Measurements from ENCODE around the gene NR2C1. TPM values are rescaled to one million over a fixed set of nuclear protein-coding genes. Genes with fewer than 3 reads are reported as not detected.

NR2C1 gene
- total RNA-seq (10 to 100 TPM; 29.3 to 41.4 (median 38.2) TPM), polyA plus RNA-seq (10 to 100 TPM; 20.2 to 42.2 TPM)
- long read RNA-seq, donor 1, full-length matches to known transcripts: 18 of 49 reads
- long read RNA-seq, donor 1, partial matches to known transcripts: 6 of 49 reads
- long read RNA-seq, donor 1, other reads (novel, unspliced or antisense): 25 of 49 reads
- long read RNA-seq, donor 2, full-length matches to known transcripts: 12 of 12 reads
- long read RNA-seq, donor 2, partial matches to known transcripts: 0 of 12 reads
- long read RNA-seq, donor 2, other reads (novel, unspliced or antisense): 0 of 12 reads
- long read RNA-seq, donor 3, full-length matches to known transcripts: 6 of 18 reads
- long read RNA-seq, donor 3, partial matches to known transcripts: 1 of 18 reads
- long read RNA-seq, donor 3, other reads (novel, unspliced or antisense): 11 of 18 reads

DNA sequence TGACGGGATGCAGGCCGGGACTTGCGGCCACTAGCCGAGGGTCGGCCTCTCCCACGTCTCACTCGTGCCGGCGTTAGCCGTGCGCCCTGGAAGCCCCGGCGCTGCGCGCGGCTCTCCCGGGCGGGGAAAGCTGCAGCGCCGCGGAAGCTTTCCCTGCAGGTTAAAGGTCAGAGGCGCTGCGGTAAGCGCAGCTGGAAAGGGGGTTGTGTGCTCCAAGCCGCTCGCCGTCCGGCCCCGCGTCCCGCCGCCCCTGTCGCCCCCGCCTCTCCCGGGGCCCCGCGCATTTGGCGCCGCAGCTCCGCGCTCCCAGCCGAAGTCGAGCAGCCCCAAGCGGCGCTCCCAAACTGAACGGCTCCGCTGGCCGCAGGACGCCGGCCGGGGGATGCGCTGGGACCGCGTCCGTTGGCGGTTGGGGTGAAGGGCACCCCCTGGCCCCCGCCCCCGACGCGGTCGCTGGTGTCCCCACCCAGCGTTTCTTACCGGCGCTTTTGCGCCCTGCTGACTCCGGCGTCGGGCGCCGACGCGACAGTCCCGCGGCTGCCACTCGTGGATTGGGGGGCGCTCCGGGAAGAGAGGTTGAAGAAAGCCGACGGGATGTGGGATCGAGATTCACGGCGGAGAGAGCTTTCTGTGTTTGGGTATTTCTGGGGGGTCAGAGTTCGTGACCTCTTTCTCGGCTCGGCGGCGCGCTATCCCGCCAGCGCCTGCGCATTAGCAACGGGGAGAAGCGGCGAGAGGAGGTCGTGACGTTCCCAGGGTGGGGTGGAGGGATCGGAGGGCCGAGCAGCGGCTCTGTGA is at the start of gene NR2C1:
NR2C1 (minus strand) TSS at position 719 of the 798 bp plus-strand sequence. CDS start 6,234 bp downstream, outside the sequence.
- no peak for TF ChIP-seq EP300 (IDR thresholded peaks at IDR 0.05)
- TF ChIP-seq CTCF (IDR thresholded peaks at IDR 0.05): peak in 1 of 3 donors; percentile 86
- TF ChIP-seq POLR2A (IDR thresholded peaks at IDR 0.05): peak; percentile 22
- WGBS, 3 donors: 0 to 1% (median 0%) methylated on average over 63 to 99 of the region's 99 CpGs

DNA sequence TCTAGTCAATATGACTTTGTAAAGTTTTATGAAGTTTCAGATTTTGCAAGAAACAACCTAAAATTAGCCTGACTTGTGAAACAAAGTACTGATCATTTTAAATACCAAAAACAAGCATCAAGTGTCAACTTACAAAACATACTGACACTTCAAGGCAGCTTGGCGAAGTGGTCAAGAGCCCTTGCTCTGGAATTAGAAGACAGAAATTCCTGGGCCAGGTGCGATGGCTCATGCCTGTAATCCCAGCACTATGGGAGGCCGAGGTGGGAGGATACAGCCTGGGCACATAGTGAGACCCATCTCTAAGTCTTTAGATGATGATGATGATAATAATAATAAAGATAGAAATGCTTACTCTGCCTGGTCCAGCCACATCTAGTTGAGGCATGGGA is 45.4 kb upstream of the NR2C1 start:
- Histone ChIP-seq H3K4me3 (no peak overlapping the region), H3K9me3 (no peaks in the 10 kb centered on the region), H3K4me1 (ENCODE audit: insufficient read depth) (peaks cover 6% of the 10 kb centered on the region), H3K36me3 (no peaks in the 10 kb centered on the region), H3K27me3 (no peaks in the 10 kb centered on the region), H3K27ac (no peak overlapping the region)
- intact Hi-C loops (cut with DNase I): loop anchor here (5.0 to 10.0 kb wide), 5 partner anchors 99 to 419 kb away; partner anchors contain the start of genes FGD6 (in 2 of the 4) and VEZT (in 2 of the 4)
- no peak for DNase-seq
- TF ChIP-seq EP300 (IDR thresholded peaks at IDR 0.05) (no peak), POLR2A (IDR thresholded peaks at IDR 0.05) (no peak), CTCF (IDR thresholded peaks at IDR 0.05) (no peak)
- 79 to 82% (median 81%) methylated on average over 3 of the region's 3 CpGs for WGBS, 3 donors

More for the DNA sequence above, at the start of gene NR2C1:
- Histone ChIP-seq H3K27me3 (no peaks in the 10 kb centered on the region), H3K4me1 (ENCODE audit: insufficient read depth) (peaks cover 10% of the 10 kb centered on the region), H3K9me3 (no peaks in the 10 kb centered on the region), H3K27ac (peak within 1 kb of the TSS; percentile 90 to 96), H3K36me3 (no peaks in the 10 kb centered on the region), H3K4me3 (peak within 1 kb of the TSS; percentile 78)
- peak; percentile 92 to 95 (median 94) for DNase-seq
- intact Hi-C loops (cut with DNase I): no loop called here

DNA sequence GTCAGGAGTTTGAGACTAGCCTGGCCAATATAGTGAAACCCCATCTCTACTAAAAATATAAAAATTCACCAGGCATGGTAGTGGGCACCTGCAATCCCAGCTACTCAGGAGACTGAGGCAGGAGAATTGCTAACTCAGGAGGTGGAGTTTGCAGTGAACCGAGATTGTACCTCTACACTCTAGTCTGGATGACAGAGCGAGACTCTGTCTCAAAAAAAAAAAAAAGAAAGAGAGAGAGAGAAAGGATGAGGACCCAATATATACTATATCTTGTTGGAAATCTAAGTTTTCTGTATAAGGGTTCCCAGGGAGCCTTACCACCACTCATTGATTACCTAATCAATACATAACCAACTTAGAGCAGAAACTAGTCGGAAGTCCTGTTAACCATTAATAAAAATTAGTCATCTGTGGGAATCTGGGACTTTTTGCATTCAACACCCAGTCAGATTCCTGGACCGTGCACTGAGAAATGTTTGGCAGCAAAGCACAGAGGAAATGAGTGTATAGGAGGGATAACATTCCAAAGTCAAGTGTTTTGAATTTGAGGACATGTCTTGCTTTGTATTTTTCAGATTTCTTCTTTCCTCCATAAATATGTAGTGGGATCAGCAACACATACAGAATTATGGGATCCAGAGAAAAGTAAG is 44.8 kb upstream of the NR2C1 start:
- H3K36me3 ChIP-seq: no peaks in the 10 kb centered on the region
- H3K9me3 ChIP-seq: no peaks in the 10 kb centered on the region
- H3K27ac ChIP-seq: no peak overlapping the region
- intact Hi-C loops (cut with DNase I): loop anchor here (5.0 to 10.0 kb wide), 5 partner anchors 99 to 419 kb away; partner anchors contain the start of genes FGD6 (in 2 of the 4) and VEZT (in 2 of the 4)
- TF ChIP-seq POLR2A (IDR thresholded peaks at IDR 0.05) (no peak), CTCF (IDR thresholded peaks at IDR 0.05) (no peak), EP300 (IDR thresholded peaks at IDR 0.05) (no peak)
- DNase-seq: no peak
- 46 to 54% (median 50%) methylated on average over 4 of the region's 4 CpGs for WGBS, 3 donors
- H3K4me1 ChIP-seq (ENCODE audit: insufficient read depth): peaks cover 6% of the 10 kb centered on the region
- no peaks in the 10 kb centered on the region for H3K27me3 ChIP-seq
- no peak overlapping the region for H3K4me3 ChIP-seq

DNA sequence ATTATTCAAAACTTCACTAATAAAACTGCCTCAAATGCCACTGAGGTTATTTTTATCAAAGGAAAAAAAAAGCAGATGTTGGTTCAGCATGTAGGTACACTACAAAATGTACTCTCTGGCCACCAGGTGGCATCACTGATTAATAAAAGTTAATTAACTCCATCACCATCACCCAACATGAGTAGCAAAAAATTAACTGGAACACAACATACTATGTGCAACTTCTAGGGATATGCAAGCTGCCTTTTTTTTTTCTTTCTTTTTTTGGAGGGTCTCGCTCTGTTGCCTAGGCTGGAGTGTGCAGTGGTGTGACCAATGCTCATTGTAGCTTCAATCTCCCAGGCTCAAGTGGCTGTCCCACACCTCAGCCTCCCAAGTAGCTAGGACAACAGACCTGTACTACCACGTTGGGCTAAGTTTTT is 43.8 kb upstream of the NR2C1 start:
- WGBS, 3 donors: 33 to 47% (median 41%) methylated on average over 2 of the region's 2 CpGs
- no peak overlapping the region for H3K4me3 ChIP-seq
- intact Hi-C loops (cut with DNase I): loop anchor here (5.0 to 10.0 kb wide), 5 partner anchors 100 to 420 kb away; partner anchors contain the start of genes FGD6 (in 2 of the 4) and VEZT (in 2 of the 4)
- peaks cover 6% of the 10 kb centered on the region for H3K4me1 ChIP-seq (ENCODE audit: insufficient read depth)
- H3K9me3 ChIP-seq: no peaks in the 10 kb centered on the region
- peak in 4 of 5 donors; percentile 59 to 84 (median 76) for DNase-seq
- TF ChIP-seq CTCF (IDR thresholded peaks at IDR 0.05) (peak; percentile 62 to 82 (median 82)), EP300 (IDR thresholded peaks at IDR 0.05) (no peak), POLR2A (IDR thresholded peaks at IDR 0.05) (no peak)
- no peaks in the 10 kb centered on the region for H3K36me3 ChIP-seq
- H3K27me3 ChIP-seq: no peaks in the 10 kb centered on the region
- no peak overlapping the region for H3K27ac ChIP-seq
